Measurements from ENCODE around the gene ARHGAP6.

ARHGAP6 gene

DNA sequence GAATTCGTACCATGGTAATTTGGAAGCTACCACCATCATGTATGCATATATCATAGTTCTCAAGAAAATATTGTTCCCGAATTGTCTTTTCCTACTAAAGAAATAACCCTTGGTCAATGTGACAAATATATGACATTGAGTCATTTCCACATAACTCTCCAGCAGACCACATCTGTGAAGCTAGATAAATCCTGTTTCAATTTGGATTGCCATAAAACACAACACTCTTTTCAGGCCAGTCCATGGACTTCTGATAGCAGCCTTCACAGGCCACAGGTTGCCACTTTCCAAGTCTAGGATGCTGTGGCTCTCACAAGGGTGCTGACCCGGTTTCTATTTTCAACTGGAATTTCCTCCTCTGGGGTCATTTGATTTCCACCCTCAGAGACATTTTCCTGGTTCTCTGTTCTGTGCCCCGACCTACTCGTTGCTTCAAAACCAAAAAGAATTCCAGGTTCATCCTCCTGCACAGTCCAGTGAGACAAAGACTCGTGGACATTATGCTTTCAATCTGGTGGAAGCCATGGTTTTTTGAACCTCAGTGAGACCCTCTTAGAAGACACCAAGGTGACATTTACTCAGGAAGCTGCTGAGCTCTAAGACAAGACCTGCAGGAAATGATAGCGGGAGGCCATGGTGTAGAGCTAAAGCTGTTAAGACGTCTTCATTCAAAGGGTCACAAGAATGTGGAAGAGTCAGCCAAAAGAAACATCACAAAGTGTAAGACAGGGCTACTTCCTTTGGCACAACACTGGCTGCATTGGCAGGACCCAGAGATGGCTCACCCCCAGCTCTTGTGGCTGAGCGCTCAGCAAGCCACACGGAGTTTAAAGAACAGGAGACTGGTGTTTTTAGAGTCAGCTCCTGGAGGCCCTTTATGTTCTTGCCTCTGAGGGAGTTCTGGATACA lies 252.8 kb downstream of the ARHGAP6 start:
- H3K4me3 ChIP-seq (ENCODE audit: low read length), result no peak overlapping the region
- TF ChIP-seq, protein P1, sequence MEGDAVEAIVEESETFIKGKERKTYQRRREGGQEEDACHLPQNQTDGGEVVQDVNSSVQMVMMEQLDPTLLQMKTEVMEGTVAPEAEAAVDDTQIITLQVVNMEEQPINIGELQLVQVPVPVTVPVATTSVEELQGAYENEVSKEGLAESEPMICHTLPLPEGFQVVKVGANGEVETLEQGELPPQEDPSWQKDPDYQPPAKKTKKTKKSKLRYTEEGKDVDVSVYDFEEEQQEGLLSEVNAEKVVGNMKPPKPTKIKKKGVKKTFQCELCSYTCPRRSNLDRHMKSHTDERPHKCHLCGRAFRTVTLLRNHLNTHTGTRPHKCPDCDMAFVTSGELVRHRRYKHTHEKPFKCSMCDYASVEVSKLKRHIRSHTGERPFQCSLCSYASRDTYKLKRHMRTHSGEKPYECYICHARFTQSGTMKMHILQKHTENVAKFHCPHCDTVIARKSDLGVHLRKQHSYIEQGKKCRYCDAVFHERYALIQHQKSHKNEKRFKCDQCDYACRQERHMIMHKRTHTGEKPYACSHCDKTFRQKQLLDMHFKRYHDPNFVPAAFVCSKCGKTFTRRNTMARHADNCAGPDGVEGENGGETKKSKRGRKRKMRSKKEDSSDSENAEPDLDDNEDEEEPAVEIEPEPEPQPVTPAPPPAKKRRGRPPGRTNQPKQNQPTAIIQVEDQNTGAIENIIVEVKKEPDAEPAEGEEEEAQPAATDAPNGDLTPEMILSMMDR (conservative IDR thresholded peaks at IDR 0.05; ENCODE audit: low read depth, low read length), result no peak
- no peak for DNase-seq (ENCODE audit: low read depth)

DNA sequence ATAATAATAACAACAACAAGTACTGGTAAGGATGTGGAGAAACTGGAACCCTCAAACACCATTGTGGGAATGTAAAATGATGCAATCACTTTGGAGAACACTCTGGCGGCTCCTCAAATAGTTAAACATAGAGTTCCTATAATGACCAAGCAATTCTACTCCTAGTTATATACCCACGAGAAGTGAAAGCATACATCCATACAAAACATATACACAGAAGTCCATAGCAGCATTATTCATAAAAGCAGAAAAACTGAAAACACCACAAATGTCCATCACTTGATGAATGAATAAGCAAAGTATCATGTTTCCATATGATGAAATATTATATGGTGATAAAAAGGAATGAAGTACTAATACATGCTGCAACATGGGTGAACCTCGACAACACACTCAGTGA lies 255.8 kb downstream of the ARHGAP6 start:
- TF ChIP-seq, protein P1 (conservative IDR thresholded peaks at IDR 0.05; ENCODE audit: low read depth, low read length), result no peak
- DNase-seq (ENCODE audit: low read depth), result no peak
- no peak overlapping the region for H3K4me3 ChIP-seq (ENCODE audit: low read length)

DNA sequence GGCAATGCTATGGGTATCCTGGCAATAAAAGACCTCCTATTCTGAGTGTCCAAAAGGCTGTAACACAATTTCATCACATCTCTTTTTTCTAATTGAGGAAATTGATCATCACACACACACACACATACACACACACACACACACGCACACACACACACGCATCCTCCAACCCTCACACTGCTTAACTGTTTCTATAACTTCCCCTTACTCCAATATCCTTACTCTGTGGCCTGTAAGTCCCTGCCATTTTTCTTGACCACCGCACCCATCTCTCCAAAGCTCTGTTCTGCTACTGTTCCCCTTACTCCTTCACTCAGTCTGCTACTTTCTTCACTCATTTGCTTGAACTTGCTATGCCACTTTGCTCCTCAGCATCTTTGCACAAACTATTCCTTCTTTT lies 256.9 kb downstream of the ARHGAP6 start:
- no peak for DNase-seq (ENCODE audit: low read depth)
- TF ChIP-seq, protein P1 (conservative IDR thresholded peaks at IDR 0.05; ENCODE audit: low read depth, low read length), result no peak
- no peak overlapping the region for H3K4me3 ChIP-seq (ENCODE audit: low read length)

DNA sequence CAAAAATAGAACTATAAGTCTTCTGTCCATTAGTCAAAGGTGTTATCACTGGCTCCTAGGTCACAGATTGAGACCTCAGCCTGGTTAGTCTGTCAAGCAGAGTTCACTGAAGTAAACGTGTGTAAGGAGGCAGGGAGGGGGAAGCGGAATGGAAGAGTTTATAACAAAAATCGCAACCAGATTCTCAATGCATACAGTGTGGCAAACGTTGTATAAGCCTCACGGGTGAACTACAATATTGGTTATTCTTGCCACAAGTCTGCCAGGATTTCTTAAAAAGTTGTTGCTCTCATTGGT lies 257.7 kb downstream of the ARHGAP6 start:
- H3K4me3 ChIP-seq (ENCODE audit: low read length), result no peak overlapping the region
- DNase-seq (ENCODE audit: low read depth), result no peak
- TF ChIP-seq, protein P1 (conservative IDR thresholded peaks at IDR 0.05; ENCODE audit: low read depth, low read length), result no peak

DNA sequence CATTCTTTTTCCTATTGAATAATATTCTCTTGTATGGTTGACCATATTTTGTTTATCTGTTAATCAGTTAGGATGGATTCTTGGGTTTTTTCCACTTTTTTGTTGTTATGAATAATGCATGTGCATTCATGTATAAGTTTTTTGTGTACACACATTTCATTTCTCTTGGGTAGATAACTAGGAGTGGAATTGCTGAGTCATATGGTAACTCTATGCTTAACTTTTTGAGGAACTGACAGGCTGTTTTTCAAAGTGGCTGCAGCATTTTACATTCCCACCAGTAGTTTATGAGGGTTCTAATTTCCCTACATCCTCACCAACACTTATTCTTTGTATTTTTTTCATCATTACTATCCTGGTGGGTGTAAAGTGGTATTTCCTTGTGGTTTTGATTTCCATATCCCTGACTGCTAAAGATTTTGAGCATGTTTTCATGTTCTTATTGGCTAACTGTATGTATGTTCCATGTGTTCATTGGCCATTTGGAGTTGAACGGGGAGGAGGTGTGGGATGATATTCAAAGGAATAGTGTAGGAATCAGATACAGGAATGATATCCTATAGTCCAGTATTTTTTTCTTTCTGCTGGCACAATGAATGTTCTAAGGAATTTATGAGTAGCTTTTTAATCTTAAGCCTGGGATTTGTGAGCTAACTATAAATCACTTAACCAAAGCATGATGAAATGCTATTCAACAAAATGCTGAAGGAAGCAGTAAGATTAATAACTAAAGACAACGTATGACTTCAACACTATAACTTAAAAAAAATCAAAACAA lies 258.2 kb downstream of the ARHGAP6 start:
- DNase-seq (ENCODE audit: low read depth), result no peak
- TF ChIP-seq, protein P1 (conservative IDR thresholded peaks at IDR 0.05; ENCODE audit: low read depth, low read length), result no peak
- no peak overlapping the region for H3K4me3 ChIP-seq (ENCODE audit: low read length)

DNA sequence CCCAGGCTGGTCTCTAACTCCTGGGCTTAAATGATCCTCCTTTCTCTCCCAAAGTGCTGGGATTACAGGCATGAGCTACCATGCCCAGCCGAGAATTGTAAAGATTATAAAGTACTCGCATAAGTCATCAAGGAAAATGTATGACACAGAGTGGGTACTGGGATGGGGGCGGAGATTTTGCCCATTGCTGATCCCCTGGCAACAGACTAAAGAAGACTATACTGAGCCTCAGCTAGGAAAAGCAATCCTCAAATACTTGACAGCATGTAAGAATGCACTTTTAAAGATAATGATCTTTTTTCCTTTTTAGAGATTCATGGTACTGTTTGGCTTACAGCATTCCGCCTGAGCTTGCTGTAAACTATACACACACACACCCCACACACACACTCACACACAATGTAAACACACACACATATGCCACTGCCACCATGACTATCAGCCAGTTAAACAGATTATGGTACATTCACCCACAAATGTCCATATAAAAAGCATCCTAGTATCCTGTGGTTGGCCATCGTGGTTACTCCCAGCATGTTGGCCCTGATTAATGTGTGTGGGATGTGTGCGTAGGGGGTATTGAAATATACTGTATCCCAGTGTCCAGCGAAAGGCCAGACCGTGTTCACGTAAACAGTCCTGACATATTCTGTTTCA lies 259.5 kb downstream of the ARHGAP6 start:
- no peak overlapping the region for H3K4me3 ChIP-seq (ENCODE audit: low read length)
- TF ChIP-seq, protein P1 (conservative IDR thresholded peaks at IDR 0.05; ENCODE audit: low read depth, low read length), result no peak
- no peak for DNase-seq (ENCODE audit: low read depth)
